ENCODE results near the gene ELOA.
A peak's percentile ranks its signal among the peaks of the same experiment; 100 is the strongest.
"Not testable (repeated sequence)": the region's sequence is repeated elsewhere in the genome, so short reads cannot be mapped to it uniquely, and the experiment has no call there.

The ELOA gene

DNA sequence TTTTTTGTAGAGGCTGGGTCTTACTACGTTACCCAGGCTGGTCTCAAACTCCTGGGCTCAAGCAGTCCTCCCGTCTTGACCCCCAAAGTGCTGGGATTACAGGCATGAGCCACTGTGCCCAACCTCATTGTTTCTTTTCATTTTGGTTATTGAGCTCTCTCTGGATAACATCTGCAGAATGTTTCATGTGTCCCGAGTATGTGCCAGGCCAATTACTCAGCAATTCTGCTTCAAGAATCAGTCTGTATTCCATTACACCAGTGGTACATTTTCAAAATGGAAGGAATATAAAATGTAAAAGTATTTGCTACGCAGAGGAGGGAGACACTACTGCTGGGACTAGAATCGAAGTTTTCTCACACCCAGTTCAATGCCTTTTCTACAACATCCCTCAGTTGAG lies 1.7 kb upstream of the ELOA start:
- peak; percentile 31 for DNase-seq

DNA sequence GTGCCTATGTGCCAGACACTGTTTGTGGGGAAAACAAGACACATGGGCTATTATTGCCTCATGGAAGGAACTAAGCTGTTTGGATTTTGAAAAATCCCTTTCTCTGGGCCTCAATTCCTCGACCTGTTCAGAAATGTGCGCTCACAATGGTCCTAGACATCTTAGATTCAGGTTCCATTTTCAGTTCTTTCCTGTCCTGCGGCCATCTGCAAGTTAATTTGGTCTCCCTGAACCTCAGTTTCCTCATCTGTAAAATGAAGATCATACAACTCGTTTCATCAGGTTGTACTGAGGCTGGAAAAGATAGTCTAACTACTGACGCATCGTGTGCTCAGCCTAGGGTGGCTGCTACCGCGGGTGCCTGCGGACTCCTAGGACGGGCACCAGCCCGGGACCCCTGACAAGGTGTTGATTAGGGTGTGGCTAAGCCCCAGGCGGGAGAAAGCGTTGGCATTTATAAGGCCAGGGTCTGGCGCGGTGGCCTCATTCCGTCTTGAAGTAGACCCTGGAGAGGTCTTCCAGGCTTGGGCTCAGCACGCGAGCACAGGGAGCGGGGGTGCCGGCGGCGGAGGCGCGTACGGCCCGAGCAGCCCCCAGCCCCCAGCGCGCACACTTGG lies 493 bp upstream of the ELOA start:
- DNase-seq: peak; percentile 10

DNA sequence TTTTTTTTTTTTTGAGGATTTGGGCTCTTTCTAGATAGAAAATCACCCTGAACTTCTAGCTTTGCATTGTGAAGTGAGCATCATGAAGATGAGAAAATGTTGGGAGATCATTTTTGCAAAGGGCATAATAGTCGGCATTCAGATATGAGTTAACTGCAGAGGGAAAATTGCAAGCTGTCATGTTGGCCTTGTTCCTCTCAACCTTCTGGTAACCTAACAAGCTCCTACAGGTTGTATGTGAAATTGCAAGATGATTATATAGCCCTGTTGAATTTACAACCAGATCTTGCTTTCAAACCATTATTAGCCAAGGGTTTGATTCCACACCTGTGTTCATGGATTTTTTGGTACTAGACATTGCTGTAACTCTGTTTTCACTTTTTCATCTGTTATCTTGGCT lies 2.2 kb downstream of the ELOA start:
- peak; percentile 9 for DNase-seq

DNA sequence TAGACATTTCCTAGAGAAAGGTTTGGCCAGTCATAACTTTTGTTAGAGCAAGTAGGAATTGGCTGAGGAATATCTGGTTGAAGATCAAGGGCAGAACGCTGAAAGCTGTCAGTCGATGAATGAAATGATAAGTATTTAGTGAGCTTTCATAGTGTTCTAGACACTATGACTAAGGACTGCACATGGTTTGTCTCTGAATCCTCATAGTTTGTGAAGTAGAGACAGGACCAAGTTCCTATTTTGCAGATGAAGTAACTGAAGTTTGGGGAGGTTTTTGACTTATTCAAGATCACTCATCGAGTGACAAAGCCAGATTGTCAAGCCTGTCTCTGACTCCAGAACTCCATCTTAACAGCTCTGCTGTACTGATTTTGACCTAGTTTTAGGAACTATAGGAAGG lies 4.7 kb downstream of the ELOA start:
- DNase-seq: peak; percentile 2

DNA sequence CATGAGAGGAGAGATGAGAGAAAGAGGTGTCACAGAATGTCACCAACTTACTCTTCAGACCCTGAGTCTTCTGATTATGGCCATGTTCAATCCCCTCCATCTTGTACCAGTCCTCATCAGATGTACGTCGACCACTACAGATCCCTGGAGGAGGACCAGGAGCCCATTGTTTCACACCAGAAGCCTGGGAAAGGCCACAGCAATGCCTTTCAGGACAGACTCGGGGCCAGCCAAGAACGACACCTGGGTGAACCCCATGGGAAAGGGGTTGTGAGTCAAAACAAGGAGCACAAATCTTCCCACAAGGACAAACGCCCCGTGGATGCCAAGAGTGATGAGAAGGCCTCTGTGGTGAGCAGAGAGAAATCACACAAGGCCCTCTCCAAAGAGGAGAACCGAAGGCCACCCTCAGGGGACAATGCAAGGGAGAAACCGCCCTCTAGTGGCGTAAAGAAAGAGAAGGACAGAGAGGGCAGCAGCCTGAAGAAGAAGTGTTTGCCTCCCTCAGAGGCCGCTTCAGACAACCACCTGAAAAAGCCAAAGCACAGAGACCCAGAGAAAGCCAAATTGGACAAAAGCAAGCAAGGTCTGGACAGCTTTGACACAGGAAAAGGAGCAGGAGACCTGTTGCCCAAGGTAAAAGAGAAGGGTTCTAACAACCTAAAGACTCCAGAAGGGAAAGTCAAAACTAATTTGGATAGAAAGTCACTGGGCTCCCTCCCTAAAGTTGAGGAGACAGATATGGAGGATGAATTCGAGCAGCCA lies 8.0 kb downstream of the ELOA start:
- peak; percentile 66 for DNase-seq

DNA sequence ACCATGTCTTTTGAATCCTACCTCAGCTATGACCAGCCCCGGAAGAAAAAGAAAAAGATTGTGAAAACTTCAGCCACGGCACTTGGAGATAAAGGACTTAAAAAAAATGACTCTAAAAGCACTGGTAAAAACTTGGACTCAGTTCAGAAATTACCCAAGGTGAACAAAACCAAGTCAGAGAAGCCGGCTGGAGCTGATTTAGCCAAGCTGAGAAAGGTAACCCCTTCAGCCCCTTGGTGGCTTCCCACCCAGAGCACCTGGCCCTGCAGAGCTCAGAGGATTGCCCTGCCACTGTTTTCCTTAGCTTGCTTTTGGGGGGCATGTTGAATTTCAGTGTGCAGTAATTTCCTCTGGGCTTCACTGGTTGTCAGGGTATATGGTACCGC lies 8.5 kb downstream of the ELOA start:
- DNase-seq: no peak

DNA sequence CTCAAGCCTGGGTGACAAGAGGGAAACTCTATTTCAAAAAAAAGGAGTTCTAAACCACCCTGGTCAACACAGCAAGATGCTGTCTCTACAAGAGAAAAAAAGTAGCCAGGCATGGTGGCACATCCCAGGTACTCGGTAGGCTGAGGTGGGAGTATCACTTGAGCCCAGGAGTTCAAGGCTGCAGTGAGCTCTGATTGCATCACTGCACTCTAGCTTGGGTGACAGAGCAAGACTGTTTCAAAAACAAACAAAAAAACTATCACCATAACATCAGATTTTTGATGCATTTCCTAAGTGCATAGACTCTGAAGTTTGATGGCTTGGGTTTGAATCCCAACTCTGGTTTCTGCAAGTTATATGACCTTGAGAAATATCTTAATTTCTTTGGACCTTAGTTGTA lies 9.6 kb downstream of the ELOA start:
- DNase-seq: no peak

DNA sequence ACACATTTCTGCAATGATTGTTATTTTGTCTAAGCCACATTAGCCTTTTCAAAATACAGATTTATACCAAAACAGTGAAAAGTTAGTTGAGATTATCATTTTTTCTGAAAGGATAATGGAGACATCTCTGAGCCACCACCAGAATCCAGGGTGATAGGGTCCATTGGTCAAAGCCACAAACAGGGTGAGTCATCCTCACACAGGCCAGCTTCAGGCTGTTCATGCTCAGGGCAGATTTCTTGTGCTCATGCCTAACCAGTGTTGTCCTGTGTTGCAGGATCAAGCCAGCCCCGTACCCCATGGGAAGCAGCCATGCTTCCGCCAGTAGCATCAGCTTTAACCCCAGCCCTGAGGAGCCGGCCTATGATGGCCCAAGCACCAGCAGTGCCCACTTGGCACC lies 13.4 kb downstream of the ELOA start:
- DNase-seq: no peak

DNA sequence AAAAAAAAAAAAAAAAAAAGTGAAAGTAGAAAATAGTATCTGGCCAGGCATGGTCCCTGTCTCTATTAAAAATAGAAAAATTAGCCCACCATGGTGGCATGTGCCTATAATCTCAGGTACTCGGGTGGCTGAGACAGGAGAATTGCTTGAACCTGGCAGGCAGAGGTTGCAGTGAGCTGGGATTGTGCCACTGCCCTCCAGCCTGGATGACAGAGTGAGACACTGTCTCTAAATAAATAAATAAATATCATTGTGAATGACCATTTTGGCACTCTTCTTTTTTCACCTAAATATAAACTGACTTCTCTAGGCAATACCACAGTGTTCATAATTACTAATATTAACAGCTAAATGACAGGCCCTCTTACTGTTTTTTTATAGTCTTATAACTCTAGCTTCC lies 14.5 kb downstream of the ELOA start:
- no peak for DNase-seq

DNA sequence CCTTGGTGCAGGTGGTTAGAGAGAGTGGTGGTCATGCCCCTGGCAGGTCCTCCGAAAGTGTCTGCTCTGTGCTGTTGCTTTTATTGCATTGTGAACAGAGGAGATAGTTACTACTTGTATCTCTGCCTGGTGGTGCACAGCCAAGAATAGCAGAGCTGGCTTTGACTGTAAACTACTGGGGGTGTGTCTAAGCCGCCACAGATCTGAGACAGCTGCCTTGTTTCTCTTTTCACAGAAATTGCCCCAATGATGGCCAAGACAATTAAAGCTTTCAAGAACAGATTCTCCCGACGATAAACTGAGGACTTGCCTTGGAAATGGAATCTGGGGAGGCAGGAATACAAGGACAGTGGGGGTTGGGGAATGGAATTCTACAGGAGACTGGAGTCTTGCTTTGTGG lies 16.0 kb downstream of the ELOA start:
- no peak for DNase-seq

DNA sequence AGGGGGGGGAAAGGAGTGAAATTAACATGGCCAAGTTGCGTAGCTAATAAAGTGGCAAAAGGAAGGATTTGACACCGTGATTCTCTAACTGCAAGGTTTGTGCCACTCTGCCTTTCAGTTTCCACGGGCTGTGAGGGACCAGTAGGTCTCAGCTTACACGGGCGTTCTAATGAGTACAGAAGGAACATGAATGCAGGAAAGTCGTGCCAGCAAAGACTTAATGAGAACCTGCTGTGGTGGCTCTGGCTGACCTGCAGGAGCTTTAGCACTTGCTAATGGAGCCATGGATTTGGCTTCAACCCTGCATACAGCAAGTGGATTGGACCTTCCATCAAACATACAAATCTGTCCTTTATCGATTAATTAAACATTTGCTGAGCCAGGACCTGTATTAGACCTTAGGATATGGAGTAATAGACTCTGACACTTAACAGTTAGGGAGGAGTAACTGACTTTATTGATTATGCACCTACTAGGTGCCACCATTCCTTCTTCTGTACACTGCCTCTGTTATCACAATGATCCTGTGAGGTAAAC lies 19.8 kb downstream of the ELOA start:
- no peak for DNase-seq

DNA sequence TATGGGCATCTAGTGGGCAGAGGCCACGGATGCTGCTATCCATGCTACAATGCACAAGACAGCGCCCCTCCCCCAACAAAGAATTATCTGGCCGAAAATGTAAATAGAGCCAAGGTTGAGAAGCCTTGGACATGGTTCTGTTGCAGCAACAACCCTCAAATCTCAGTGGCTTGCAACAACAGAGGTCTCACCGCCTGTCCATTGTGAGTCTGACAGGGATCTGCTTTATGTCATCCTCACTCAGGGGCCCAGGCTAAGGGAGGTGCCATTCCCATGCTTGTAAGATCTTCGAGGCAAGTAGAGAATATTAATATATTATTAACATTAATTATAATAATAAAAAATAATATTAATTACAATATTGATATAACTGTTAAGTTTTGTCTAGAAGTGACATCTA lies 25.5 kb downstream of the ELOA start:
- no peak for DNase-seq

DNA sequence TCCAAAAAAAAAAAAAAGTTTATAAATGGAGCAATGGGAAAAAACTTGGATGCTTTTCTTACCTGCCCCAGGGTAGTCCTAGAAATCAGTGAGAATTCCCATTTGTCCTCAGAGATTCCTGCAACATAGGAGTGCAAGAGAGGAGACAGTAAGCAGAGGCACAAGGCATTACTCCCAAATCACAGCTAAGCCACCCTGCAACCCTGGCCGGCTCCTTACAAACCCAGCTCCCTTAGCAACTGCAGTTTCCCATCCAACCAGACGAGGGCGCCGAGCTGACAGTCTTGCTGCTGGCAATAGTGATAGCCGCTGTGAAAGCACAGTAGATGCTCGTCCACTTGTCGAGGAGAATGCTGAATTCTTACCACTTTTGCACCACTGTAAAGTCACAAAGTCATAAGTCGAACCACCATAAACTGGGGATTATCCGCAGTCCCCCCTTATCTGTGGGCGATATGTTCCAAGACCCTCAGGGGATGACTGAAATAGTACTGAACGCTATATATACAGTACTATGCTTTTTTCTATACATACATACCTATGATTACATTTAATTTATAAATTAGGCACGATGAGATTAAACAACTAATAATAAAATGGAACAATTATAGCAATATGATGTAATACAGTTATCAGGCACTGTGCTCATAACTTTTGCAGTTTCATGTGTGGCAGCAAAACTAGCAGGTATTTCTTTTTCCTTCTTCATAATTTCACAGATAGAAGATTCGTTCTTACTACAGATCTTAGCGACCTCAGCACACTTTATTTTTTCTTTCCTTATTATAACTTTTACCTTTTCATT lies 29.0 kb downstream of the ELOA start:
- DNase-seq: peak; percentile 94

DNA sequence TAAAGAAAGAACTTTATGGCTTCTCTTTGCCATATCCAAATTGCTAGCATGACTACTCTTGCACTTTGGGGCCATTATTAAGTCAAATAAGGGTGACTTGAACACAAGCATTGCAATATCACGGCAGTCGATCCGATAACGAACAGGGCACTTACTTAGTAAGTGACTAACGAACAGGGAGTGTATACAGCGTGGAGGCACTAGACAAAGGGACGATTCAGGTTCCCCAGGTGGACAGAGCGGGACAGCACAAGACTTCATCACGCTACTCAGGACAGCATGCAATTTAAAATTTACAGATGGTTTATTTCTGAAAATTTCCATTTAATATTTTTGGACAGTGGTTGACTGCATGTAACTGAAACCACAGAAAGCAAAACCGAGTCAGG lies 29.6 kb downstream of the ELOA start:
- DNase-seq: no peak

DNA sequence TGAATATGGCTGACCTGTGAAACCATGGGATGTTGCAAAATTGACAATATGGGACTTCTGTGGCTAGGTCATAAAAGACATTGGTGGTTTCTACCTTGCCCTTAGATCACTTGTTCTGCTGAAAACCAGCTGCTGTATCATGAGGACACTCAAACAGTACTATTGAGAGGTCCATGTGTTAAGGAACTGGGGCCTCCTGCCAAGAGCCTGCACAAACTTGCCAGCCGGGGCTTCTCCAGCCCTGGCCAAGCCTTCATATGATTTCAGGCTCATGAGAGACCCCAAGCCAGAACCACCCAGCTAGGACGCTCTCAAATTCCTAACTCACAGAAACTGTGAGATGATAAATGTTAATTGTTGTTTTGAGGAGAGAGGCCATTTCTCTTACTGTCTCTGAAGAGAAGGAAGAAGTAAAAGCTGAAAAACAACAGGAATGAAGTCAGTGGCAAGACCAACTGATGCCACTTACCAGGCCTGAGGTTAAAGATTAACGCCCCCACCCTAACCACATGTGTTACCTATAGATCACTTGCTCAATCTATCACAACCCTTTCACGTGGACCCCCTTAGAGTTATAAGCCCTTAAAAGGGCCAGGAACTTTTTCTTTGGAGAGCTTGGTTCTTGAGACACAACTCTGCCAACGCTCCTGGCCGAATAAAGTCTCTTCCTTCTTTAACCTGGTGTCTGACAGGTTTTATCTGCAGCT lies 31.1 kb downstream of the ELOA start:
- no peak for DNase-seq

DNA sequence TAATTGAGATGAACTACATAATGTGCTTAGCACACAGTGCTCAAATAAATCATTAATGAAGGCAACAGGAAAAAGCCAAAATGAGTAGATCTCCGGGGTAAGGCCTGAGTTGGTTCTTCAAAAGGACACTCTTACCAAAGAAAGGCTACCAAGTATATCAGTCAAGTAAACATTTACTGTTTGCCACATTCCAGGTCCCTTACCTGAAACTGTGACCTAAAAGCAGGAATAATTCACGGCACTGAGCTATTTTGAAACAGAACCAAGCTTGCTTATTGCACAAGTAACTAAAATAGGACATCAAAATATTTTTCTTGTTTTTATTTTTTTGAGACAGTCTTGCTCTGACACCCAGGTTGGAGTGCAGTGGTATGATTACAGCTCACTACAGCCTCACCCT lies 32.9 kb downstream of the ELOA start:
- DNase-seq: no peak

DNA sequence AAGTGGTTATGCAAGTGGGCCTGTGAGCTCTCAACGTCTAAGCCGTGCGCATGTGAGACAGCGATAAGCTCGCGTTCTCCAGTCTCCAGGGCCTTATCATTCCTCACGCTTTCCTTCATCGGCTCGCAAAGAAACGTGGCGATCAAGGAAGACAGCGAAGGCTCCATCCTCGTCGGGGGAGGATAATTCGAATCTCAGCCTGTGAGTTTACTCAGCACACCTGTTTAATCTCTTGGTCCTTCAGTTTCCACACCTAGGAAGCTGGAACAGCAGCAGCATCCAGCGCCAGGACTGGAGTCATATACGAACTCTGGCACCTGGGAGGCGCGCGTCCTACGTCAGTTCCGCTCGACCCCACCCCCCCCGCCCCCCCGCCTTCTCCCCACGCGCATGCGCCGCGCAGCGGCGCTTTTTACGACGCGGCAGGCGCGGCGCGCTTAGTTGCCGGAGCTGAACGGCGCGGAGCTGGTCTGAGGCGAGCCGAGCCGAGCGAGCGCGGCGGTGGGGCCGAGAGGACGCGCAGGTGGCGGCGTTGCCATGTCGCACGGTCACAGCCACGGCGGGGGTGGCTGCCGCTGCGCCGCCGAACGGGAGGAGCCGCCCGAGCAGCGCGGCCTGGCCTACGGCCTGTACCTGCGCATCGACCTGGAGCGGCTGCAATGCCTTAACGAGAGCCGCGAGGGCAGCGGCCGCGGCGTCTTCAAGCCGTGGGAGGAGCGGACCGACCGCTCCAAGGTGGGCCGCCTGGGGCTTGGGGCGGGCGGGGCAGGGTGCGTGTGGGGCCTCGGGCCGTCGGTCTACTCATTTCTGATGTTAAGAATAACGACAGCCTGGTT lies 34.9 kb downstream of the ELOA start, which contains the start of gene PITHD1:
Gene PITHD1, plus strand, starts transcription at position 440 of the 836 bp plus-strand sequence. Its CDS starts 98 bp downstream, at position 538.
- peak; percentile 93 for DNase-seq

DNA sequence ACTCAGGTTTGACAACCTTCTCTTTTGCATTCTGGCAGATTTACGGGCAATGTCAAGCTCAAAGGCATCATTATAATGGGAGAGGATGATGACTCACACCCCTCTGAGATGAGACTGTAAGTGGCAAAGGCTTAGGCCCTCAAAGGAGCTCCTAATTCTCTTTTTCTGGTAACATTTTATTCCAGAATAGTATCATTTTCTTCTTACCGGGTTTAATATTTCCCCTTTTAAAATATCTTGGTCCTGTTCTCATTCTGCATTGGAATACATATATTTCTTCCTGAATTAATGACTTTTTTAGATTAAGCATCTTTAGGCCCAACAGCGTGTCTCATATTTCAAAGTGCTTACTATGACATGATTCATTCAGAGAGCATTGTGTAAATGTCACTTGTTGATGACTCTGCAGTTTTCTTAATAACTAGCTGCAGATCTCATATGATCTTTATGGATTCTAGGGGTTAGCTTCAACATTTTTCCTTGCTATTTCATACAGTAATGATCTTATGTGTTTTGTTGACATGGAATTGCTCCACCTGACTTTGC lies 36.6 kb downstream of the ELOA start:
- no peak for DNase-seq

DNA sequence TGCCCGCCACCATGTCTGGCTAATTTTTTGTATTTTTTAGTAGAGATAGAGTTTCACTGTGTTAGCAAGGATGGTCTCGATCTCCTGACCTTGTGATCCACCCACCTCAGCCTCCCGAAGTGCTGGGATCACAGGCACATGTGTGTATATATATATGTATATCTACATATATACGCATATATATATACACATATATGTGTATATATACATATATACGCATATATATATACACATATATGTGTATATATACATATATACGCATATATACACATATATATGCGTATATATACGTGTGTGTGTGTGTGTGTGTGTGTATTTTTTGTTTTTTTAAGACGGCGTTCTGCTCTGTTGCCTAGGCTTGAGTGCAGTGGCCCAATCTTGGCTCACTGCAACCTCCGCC lies 39.9 kb downstream of the ELOA start:
- not testable (repeated sequence) for DNase-seq

DNA sequence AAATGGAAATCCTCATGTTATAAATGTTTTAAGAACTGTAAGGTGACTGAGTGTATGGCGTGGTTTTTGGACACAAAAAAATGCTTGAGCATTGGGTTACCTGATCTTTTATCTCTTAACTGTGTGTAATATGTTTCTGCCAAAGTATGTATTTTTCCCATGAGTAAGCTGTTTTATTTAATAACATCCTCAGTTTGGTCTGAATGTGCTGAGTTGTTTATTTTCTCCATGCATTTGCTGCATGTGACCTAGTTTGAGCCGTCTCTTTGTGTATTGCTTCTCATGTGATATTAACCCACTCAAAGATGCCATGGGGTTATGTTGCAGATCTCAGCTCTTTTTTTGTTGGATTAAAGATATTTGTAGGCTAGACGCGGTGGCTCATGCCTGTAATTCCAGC lies 41.6 kb downstream of the ELOA start:
- DNase-seq: no peak

DNA sequence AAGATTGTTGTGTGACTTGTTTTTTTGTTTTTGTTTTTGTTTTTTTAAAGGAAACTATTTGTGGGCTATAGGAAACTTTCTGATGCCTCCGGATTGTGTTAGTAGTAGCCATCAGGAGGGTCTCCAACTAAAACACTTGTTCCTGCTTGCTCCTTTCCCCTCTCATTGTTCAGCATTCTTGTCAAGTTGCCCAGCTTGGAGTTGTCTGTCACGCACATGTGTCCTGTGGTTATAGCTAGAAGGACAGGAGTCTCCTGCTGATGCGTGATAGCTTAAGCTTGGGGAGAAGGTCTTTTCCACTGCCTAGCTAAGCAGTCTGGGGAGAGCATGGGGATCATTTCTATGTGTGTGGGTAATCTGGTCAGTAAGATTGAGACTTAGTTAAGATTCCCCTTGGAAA lies 44.4 kb downstream of the ELOA start:
- no peak for DNase-seq

DNA sequence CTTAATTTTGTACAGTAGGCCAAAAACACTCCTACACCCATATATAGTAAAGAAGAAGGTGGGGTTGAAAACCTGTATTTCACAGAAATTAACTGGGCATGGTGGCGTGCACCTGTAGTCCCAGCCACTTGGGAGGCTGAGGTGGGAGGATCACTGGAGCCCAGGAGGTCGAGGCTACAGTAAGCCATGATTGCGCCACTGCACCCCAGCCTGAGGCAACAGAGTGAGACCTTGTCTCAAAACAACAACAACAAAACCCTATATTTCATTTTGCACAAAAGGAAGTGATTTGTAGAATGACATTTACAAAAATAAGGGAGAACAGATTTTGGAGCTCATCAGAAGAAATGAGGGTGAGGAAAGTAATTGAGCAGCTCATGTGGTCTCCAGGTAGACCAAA lies 45.4 kb downstream of the ELOA start:
- no peak for DNase-seq

Data from activated effector memory CD4-positive, alpha-beta T cell treated with anti-CD3 and anti-CD28 coated beads, Interleukin-2, amount 50 U/mL, for 16 hours (primary cell).